HG03571 (cell line): ENCODE data around the gene PLEKHF1.

ENCODE experiments used
- ATAC-seq: cut with Tn5 transposase; IDR thresholded peaks from one replicate; pipeline ENCODE4 v1.9.1; 2021; ENCODE audit not compliant: unreplicated experiment

Gene PLEKHF1

DNA sequence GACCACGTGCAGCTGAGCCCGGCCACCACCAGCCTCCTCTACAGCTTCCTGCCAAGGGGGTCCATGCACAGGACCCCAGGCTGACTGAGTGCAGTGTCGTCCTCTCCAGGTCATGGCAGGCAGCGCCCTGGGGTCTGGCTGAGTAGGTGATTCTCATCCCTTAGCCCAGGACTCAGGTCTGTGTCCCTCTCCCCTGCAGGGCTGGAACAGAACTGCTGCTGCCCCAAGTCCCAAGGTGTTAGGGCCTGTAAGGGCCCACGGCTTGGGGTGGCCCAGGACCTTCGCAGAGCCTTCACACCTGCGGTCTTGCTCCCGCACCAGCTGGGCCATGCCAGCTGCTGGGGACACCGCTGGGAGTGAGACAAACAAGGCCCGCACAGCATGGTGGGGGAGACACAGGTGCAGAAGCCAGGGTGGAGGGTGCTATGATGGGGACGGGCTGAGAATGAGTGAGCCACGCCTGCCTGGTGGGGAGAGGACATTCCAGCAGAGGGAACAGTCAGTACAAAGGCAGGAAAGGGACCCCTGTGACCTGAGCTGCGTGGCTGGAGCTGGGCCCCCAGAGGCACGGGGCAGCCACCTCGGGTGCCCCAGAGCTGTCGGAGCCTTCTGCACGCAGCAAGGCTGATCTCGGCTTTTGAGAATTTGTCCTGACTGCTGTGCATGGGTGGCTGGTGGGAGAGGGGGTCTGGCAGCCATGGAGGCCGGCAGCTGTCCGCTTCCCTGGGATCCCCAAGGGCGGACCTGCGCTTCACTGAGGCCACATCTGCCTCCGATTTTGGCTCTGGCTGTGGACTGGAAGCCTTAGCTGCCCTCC, 11.9 kb downstream of the PLEKHF1 start:
- ATAC-seq = no peak

DNA sequence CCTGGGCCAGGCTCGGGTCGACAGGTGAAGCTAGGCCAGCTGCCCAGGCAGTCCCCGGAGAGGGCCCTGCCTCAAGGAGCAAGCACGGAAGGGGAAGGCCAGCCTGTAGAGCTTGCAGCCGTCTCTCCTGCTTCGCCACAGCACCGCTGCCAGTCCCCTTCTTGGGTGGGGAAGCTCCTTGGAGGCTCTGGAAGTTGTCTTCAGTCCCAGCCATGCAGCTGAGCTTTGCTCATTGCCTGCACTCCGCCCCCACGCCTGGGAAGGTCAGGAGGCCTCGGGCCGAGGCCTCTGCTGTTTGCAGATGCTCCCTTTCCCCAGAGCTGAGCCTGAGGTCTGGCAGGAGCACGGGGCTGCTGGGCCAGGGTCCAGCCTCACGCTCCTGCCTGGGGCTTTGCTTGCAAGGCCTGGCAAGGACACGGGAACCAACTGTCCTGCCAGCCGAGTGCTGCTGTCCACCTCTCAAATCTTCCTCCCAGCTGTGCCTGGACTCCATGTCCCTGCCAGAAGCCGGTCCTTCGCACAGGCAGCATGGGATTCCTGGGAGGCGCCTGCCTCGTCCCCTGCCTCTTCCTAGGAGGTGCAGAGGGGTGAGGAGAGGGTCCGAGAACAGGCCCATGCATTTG, 13.3 kb downstream of the PLEKHF1 start:
- ATAC-seq = no peak

DNA sequence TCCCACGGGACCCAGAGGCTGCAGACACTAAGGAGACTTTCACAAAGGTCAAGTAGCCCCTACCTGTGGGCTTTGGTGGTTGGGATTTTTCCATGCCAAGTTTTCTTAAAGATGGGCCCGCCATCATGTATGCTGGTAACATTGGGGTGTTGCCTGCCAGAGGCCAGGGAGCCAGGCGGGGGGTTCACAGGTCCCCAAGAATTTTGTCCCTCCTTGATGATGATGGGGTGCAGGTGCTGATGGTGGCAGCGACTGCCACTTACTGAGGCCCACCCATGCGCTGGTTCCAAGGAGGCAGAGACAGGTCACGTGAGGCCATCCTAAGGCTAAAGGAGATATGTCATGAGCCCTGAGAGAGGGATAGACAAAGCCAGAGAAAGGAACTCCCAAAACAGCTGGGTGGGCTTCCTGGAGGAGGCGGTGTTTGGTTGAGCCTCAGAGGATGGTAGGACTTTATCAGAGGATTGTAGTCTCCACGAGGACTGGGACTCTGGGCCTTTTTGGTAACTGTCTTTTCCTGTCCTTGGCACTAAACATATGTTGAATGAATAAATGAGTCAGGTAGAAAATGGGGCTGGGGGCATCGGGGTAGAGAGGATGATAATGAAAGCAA, 14.4 kb downstream of the PLEKHF1 start:
- ATAC-seq = no peak

DNA sequence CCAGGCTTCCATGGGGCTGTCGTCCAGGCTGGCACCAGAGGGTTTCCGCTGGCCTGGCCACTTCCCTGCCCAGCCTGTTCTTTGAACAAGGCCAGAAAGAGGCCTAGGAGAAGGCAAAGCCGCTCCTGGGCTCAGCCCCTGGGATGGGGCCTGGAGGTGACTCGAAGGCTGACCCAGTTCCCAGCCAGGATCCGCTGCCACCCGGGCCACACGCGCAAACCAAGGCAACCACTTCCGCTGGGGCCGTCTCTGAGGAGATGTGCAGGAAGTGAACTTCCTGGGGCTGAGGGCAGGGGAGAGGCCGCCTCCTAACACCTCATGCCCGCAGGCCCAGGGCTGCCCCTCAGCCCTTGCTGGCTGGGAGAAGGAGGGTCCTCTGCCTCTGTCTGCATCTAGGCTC, 15.2 kb downstream of the PLEKHF1 start:
- peak; percentile 77 for ATAC-seq

DNA sequence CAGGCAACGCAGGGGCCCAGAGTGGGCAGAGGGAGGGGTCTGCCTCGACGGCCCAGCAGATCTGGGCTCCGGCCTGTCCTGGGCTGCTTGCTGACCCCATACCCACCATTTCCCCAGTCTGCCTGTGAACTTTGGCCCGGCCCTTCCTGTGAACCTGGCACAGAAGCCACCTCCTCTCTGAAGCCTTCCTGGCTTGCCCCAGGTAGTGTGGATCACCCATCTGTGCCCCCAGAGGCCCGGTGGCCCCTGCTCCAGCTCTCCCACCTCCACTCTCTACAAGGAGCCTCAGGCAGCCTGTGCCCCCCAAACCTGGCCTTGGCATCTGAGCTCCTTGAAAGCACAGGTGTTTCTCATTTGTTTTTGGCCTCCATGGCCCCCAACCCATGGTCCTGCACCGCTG, 15.7 kb downstream of the PLEKHF1 start:
- no peak for ATAC-seq

DNA sequence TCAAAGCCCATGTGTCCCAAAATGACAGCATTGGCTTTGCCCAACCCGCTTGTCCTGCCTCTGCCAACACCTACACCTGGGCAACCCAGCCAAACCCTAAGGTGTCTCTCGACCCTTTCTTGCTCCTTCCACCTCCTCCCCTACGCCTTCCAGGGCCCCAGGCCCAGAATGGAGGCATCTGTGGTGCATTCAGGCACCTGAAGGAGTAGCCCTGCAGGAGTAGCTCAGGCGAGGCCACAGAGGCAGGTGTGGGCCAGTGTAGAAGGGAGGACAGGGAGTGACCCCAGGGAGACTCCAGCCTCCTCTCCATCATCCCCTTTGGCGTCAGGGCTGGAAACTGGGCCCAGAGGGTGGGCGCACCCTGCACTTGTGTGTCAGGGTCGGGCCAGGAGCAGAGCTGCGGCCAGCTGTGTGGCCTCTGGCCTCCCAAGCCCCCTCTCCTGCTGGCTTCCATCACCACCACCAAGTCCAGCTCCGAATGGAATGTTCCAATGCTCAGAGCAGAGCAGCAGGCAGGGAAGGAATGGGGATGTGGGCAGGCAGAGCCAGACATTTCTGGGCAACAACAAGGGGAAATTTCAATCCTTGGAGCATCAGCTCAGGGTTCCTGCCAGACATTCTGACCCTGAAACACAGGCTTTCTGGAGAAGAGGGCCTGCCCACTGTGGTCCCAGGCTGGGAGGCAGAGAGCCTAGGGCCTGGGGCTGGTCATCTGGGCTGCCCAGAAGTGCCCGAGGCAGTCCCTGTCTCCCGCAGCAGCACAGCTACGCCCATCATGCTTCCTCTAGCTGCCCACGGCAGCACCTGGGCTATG, 16.4 kb downstream of the PLEKHF1 start:
- no peak for ATAC-seq

DNA sequence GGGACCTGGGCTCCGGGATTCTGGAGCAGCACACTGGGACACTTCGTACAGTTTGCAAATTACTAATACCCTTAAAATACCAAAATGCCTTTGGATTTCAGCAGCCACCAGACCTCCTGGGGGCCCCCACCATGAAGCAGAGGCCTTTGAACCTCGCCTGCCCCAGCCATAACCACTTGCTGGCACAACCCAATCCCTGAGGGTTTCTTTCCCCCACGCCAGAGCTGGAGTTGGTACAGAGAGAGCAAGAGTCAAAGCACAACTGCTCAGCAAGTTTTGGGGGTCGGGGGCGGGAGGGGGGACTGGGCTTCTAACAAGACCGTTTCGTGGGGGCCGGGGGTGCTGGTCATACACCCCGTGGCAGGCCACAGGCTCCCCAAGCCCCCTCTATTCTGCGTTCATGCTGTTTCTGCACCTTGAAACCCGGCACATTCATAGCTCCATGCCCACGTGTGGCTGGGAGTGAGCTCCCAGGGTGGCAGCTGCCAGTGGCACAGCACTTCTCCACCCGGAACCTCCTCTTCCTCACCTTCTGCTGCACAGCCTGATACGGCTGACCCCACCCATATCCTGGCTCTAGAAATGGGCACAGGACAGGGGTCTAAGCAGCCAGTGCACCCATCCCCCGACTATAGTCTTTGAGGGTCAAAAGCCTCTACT, 17.1 kb downstream of the PLEKHF1 start:
- ATAC-seq = no peak

DNA sequence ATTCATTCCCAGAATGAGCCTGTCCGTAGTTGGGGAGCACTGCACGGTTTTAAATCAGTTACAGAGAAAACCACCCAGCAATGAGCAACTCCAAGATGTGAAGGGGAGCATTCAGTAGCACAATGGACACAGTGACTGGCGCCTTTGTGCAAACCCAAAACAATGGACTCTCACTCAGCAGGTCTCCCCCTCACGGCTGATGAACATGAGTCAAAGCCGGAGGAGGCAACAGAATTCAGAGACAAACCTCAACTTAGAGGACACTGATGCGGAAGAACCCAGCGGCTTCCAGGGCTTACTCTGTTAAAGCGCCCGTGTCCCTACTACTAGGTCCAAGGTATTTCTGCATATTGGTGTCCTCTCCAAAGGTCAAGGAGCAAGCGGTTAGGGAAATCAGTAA, 17.7 kb downstream of the PLEKHF1 start:
- no peak for ATAC-seq

DNA sequence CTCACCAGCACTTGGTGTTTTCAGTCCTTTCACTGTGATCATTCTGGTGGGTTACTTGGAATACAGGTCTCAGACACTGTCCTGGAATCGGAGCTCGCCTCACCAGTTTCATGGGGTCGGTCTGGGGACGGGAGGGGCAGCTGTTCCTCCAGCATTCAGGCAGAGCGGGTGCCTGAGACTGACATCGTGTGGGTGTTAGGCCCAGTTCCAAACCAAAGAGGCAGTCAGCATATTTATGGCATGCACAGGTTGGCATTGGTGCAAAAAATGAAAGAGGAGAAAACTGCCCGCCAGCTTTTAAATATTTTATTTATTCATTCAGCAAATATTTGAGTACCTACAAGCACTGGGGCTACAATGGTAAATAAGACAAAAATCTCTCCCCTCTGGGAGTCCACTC, 20.1 kb downstream of the PLEKHF1 start:
- ATAC-seq = no peak

DNA sequence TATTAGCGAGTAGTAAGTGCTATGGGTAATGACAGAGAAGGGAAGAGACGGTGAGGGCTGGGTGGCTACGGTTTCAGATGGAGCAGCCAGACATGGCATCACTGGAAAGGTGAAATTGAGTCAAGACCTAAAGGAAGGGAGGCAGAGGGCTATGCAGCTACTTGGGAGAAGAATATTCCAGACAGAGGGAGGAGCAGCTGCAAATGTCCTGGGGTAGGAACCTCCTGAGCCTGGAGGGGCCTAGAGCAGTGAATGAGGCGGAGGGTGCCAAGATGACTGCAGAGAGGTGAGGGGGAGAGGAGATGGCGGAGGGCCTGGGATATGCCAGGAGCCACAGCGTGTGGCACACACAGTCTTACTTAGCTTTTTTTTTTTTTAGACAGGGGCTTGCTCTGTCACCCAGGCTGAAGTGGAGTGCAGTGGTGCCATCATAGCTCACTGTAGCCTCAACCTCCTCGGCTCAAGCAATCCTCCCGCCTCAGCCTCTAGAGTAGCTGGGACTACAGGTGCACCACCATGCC, 21.1 kb downstream of the PLEKHF1 start:
- ATAC-seq = no peak

DNA sequence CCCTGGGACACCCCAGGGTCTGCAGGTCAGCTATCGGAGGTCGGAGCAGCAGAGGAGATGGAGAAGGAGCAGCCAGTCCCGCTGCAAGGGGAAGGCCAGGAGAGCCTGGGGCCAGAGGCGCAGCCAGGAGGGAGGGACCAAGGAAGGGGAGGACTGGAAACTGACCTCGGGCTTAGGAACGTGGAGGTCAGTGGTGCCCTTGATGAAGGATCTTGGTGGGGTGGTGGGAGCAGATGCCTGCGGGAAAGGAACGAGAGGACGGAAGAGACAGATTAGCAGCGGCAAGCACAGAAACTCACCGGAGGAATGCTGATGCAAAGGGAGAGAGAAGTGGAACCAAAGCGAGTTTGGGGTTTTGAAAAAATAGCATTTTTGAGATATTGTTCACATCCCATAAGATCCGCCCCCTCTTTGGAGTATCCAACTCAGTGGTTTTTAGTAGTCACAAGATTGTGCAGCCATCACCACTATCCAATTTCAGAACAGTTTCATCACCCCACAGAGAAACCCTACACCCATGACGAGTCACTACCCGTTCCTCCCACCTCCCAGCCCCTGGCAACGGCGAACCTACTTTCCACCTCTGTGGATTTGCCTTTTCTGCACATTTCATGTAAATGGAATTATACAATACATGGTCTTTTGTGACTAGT, 22.1 kb downstream of the PLEKHF1 start:
- ATAC-seq = no peak

DNA sequence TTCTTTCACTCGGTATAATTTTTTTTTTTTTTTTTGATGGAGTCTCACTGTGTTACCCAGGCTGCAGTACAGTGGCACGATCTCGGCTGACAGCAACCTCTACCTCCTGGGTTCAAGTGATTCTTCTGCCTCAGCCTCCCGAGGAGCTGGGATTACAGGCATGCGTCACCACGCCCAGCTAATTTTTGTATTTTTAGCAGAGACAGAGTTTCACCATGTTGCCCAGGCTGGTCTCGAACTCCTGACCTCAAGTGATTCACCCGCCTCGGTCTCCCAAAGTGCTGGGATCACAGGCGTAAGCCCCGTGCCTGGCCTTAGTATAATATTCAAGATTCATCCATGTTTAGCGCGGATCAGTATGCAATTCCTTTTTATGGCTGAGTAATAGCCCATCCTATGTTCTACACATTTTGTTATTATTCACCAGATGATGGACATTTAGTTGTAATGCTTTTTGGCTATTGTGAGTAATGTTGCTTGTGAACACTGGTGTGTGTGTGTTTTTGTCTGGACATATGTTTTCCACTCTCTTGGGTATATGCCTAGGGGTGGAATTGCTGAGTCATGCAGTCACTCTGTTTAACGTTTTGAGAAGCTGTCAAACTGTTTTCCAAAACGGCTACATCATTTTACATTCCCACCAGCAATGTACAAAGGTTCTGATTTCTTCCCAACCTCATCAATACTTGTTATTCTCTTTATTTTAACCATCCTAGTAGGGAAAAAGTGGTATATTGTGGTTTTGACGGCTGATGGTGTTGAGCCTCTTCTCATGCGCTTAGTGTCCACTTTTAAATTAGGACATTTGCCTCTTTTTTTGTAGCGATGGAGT, 22.9 kb downstream of the PLEKHF1 start:
- no peak for ATAC-seq

DNA sequence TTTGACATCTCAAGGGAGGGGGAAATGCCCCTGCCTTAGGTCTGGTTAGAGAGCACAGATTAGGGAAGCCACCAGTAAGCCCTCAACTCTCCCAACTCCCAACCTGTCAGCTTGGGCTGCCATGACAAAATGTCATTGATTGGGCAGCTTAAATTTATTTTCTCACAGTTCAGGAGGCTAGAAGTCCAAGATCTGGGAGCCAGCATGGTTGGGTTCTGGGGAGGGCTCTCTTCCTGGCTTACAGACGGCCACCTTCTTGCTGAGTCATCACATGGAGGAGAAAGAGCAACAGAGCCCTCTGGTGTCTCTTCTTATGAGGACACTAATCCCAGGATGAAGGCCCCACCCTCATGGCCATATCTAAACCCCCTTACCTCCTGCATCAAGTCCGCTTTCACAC, 25.6 kb downstream of the PLEKHF1 start:
- ATAC-seq = no peak

DNA sequence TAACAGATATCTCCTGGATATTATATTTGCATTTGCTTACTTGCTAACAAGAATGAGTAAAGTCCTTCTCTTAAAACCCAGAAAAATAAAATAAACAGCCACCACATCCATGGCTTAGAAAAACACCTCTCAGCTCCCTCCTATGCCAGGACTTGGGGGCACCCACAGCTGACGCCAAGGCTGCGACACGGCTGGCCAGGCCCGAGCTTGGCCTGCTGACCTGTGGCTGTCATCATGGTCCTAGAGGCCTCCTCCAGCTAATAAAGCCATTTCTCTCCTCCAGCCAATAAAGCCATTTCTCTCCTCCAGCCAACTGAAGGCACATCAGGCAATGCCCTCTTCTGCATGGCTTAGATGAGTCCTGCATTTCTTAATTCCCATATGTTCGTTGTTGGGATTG, 28.9 kb downstream of the PLEKHF1 start:
- no peak for ATAC-seq

DNA sequence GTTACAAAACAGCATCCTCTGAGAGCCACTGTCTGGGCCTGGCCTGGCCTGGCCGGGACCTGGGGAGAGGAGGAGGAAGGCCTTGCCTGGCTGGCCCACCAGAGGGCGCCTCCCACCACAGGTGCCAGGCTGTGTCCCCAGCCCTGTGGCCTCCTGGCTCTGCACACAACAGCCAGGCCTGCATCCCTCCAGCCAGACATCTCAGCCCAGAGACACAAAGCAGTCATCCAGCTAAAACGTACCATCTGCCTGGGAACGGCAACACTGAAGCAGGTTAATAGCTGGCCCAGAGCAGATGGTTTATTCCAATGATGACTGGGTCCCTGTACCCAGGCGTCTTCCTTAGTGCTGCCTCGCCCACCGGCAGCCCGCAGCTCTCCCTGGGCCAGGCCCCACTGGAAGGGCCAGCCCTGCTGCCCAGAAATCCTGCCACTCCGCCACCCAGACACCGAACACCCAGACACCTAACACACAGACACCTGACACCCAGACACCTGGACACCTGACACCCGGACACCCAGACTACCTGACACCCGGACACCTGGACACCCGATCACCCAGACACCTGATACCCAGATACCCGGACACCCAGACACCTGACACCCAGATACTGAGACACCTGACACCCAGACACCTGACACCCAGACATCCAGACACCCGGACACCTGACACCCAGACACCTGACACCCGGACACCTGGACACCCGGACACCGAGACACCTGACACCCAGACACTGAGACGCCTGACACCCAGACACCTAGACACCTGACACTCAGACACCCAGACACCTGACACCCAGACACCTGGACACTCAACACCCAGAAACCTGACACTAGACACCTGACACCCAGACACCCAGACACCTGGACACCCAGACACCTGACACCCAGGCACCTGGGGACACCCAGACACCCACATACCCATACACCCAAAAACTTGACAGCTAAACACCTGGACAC, 29.7 kb downstream of the PLEKHF1 start:
- no peak for ATAC-seq

DNA sequence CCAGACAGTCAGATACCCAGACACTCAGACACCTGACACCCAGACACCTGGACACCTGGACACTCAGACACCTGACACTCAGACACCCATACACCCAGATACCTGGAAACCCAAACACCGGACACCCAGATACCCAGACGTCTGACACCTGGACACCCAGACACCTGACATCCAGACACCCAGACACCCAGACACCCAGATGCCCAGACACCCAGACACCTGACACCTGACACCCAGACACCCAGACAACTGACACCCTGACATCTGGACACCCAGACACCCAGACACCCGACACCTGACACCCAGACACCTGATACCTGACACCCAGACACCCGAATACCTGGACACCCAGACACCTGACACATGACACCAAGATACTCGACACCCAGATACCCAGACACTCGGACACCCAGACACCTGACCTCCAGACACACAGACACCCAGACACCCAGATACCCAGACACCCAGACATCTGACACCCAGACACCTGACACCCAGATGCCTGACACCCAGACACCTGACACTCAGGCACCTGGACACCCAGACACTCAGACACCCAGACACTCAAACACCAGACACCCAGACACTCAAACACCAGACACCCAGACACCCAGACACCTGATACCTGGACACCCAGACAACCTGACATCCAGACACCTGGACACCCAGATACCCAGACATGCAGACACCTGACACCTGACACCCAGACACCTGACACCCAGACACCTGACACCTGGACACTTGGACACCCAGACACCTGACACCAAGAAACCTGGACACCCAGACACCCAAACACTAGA, 30.7 kb downstream of the PLEKHF1 start:
- no peak for ATAC-seq

DNA sequence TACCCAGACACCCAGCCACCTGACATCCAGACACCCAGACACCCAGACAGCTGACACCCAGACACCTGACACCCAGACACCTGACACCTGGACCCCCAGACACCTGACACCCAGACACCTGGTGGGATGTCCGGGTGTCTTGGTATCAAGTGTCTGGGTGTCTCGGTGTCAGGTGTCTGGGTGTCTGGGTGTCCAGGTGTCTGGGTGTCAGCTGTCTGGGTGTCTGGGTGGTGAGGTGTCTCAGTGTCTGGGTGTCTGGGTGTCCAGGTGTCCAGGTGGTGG, 31.2 kb downstream of the PLEKHF1 start:
- no peak for ATAC-seq
